D721Med (cell line): ENCODE results near the gene SCYGR3.

ENCODE experiments used
- DNase-seq: peaks from one replicate; pipeline ENCODE4 v3.0.0; 2011; ENCODE audit warnings: low spot score; ENCODE audit not compliant: insufficient read length
- FAIRE-seq: peaks from 2 replicates; lab custom pipeline; 2011; peaks lifted over from hg19 to GRCh38; lab: Jason Lieb, UNC
- TF ChIP-seq, protein P1 (sequence below): IDR thresholded peaks from 2 replicates; pipeline ENCODE4 v1.5.1; 2012; ENCODE audit warnings: mild to moderate bottlenecking, control low read depth; ENCODE audit not compliant: insufficient read depth; ENCODE audit errors: missing control alignments

SCYGR3 gene

GRCh38 chr2:227579791-227580190 is 34.8 kb downstream of the SCYGR3 start:
- TF ChIP-seq, protein P1, sequence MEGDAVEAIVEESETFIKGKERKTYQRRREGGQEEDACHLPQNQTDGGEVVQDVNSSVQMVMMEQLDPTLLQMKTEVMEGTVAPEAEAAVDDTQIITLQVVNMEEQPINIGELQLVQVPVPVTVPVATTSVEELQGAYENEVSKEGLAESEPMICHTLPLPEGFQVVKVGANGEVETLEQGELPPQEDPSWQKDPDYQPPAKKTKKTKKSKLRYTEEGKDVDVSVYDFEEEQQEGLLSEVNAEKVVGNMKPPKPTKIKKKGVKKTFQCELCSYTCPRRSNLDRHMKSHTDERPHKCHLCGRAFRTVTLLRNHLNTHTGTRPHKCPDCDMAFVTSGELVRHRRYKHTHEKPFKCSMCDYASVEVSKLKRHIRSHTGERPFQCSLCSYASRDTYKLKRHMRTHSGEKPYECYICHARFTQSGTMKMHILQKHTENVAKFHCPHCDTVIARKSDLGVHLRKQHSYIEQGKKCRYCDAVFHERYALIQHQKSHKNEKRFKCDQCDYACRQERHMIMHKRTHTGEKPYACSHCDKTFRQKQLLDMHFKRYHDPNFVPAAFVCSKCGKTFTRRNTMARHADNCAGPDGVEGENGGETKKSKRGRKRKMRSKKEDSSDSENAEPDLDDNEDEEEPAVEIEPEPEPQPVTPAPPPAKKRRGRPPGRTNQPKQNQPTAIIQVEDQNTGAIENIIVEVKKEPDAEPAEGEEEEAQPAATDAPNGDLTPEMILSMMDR: no peak
- FAIRE-seq (no peak), DNase-seq (no peak)

GRCh38 chr2:227578642-227579041 is 36.0 kb downstream of the SCYGR3 start:
- TF ChIP-seq, protein P1: no peak
- DNase-seq (no peak), FAIRE-seq (no peak)

- DNase-seq (no peak), FAIRE-seq (no peak)
- TF ChIP-seq, protein P1: no peak
These were observed 37.1 kb downstream of the SCYGR3 start for GRCh38 chr2:227577555-227577954.

DNA sequence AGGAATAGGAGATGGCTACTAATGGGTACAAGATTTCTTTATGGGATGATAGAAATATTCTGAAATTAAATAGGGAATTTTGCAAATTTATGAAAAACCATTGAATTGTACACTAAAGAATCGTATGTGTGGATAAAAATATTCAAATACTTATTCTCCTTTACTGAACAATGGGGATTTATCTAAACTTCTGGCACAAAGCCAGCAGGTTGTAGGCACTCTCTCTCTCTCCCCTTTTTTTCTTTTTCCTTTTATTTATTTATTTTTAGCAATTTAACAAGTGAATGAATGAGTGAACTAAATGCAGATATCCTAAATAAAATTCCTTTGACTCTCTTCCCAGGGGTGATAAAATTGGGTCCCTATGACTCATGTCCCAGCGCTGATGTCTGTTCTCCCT is 37.8 kb downstream of the SCYGR3 start:
- TF ChIP-seq, protein P1: no peak
- FAIRE-seq (no peak), DNase-seq (no peak)

DNA sequence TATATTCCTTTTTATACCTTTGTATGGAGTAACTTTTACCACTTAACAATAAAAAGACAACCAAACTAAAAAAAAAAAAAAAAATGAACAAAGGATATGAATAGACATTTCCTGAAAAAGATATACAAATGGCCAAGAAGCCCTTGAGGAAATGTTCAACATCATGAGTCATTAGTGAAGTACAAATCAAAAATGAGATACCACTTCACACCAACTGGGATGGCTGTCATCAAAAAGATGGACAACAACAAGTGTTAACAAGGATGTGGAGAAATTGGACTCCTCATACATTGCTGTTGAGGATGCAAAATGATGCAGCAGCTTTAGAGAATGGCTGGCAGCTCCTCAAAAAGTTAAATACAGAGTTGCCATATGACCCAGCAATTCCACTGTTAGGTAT is 38.5 kb downstream of the SCYGR3 start:
- FAIRE-seq: no peak
- TF ChIP-seq, protein P1: no peak
- DNase-seq: no peak

GRCh38 chr2:227570615-227571014 is 44.0 kb downstream of the SCYGR3 start:
- DNase-seq: no peak
- TF ChIP-seq, protein P1: no peak
- no peak for FAIRE-seq

- no peak for DNase-seq
- no peak for FAIRE-seq
- TF ChIP-seq, protein P1: no peak
These were observed 45.8 kb downstream of the SCYGR3 start for GRCh38 chr2:227568852-227569169.
